ENCODE measurements around the gene VAPB. TPM values are rescaled to one million over a fixed set of nuclear protein-coding genes. Genes with fewer than 3 reads are reported as not detected.

Gene VAPB
- total and polyA plus RNA-seq, 10 of the 15 experiments (the other 5 are each of a cell fraction or from before 2014, with no cell fraction given): 3.2 to 28.6 (median 20.5) TPM

DNA sequence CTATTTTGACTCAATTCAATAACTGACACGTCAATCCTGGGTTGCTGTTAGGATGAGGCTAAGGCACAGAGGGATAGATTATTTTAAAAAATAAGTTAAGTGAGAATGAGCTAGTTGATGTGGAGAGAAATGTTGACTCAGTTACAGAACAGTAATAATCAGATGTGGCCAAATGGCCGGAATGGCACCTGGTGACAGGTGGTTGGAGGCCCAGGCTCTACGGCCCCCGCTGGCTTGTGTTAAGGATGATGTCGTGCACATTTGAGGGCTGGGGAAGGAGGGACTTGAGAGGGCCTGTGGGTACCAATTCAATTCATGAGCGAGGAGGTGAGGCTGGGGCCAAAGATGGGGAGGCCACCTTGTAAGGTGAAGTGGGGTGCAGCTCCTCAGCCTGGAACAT is 94.4 kb downstream of the VAPB start:
- SMC1A ChIA-PET (ENCODE audit: uncharacterized antibody, unreplicated experiment): no interaction called here
- no peak for DNase-seq (ENCODE audit: low read depth, low spot score)
- in situ Hi-C loops (cut with MboI): no loop called here
- H2AFZ ChIP-seq (ENCODE audit: control insufficient read depth, low read depth, low read length): no peak overlapping the region
- POLR2A ChIA-PET: no interaction called here
- H3K27me3 ChIP-seq (replicated peaks in 1 of 2; ENCODE audit: control insufficient read depth in 2 of 2, insufficient read depth in 2 of 2, low read length in 1 of 2): no peaks in the 10 kb centered on the region
- CTCF ChIA-PET: interaction anchor here (1.3 kb wide), 1 partner anchor 28 kb away, joined by 4 read pairs; no protein-coding TSS in a partner anchor
- no TSS peak for BruUV-seq (replicated peaks)
- no peak overlapping the region for H3K27ac ChIP-seq (ENCODE audit: control insufficient read depth, insufficient read depth)
- RAD21 ChIA-PET (ENCODE audit: unreplicated experiment): no interaction called here
- H3K36me3 ChIP-seq (ENCODE audit: control insufficient read depth in 2 of 2, insufficient read depth in 2 of 2, low read length in 1 of 2): no peaks in the 10 kb centered on the region
- H4K20me1 ChIP-seq (ENCODE audit: control insufficient read depth, insufficient read depth): no peaks in the 10 kb centered on the region
- TF ChIP-seq HCFC1 (IDR thresholded peaks at IDR 0.05; ENCODE audit: low read length) (no peak), SKIL (IDR thresholded peaks at IDR 0.05; ENCODE audit: low read depth, poor library complexity, severe bottlenecking) (no peak), ZNF217 (IDR thresholded peaks at IDR 0.05) (no peak), CREB1 (IDR thresholded peaks at IDR 0.05; ENCODE audit: low read depth) (no peak), ASH2L (IDR thresholded peaks at IDR 0.05; ENCODE audit: borderline replicate concordance, low read depth) (no peak), ZNF207 (IDR thresholded peaks at IDR 0.05; ENCODE audit: borderline replicate concordance) (no peak), ZNF384 (IDR thresholded peaks at IDR 0.05; ENCODE audit: borderline replicate concordance, low read depth, low read length) (no peak), SIN3A (IDR thresholded peaks at IDR 0.05; ENCODE audit: low read depth, low read length) (no peak), ETV6 (conservative IDR thresholded peaks at IDR 0.05 in 1 of 2, IDR thresholded peaks at IDR 0.05 in 1 of 2; ENCODE audit: borderline replicate concordance in 1 of 2, low read depth in 1 of 2) (no peak), EP300 (IDR thresholded peaks at IDR 0.05; ENCODE audit: borderline replicate concordance in 1 of 2, control insufficient read depth in 1 of 2, low read depth in 2 of 2, low read length in 2 of 2) (no peak), MAX (IDR thresholded peaks at IDR 0.05; ENCODE audit: low read depth, low read length) (no peak), GABPA (IDR thresholded peaks at IDR 0.05; ENCODE audit: low read depth) (no peak)
- TF ChIP-seq, protein P1, sequence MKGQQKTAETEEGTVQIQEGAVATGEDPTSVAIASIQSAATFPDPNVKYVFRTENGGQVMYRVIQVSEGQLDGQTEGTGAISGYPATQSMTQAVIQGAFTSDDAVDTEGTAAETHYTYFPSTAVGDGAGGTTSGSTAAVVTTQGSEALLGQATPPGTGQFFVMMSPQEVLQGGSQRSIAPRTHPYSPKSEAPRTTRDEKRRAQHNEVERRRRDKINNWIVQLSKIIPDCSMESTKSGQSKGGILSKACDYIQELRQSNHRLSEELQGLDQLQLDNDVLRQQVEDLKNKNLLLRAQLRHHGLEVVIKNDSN (IDR thresholded peaks at IDR 0.05; ENCODE audit: borderline replicate concordance, extremely low read length, insufficient read depth, low read depth, low read length): no peak
- intact Hi-C loops (cut with micrococcal nuclease; ENCODE audit: unreplicated experiment): no loop called here
- 34% methylated on average over 6 of the region's 6 CpGs for WGBS (ENCODE audit: insufficient coverage, insufficient replicate concordance, low lambda C conversion rate, missing lambda C conversion rate)
- no peaks in the 10 kb centered on the region for H3K4me1 ChIP-seq (ENCODE audit: control insufficient read depth, insufficient read depth, low read length)
- no peak overlapping the region for H3K4me2 ChIP-seq (ENCODE audit: control insufficient read depth, insufficient read depth)
- H3K9ac ChIP-seq (ENCODE audit: control insufficient read depth, insufficient read depth, low read length): no peak overlapping the region
- no peak overlapping the region for H3K4me3 ChIP-seq
- no peak for FAIRE-seq
- H3K79me2 ChIP-seq (ENCODE audit: control insufficient read depth, insufficient read depth, low read length): no peaks in the 10 kb centered on the region
- ATAC-seq: no peak
- peaks cover 7% of the 10 kb centered on the region for H3K9me3 ChIP-seq (replicated peaks; ENCODE audit: control insufficient read depth, insufficient read depth, low read length)
